Mammary epithelial cell (primary cell): Measurements from ENCODE around the gene USP48.

Experiments used
- CTCF ChIP-seq, 2 donors: IDR thresholded peaks in 1 of 2; conservative IDR thresholded peaks in 1 of 2; 2 replicates each; pipeline ENCODE4 v1.5.1; 2011 to 2012; ENCODE audit warnings: inconsistent platforms in 2 of 2, low read length in 2 of 2, mild to moderate bottlenecking in 2 of 2, control low read depth in 1 of 2, low read depth in 1 of 2; ENCODE audit not compliant: insufficient read depth in 1 of 2; ENCODE audit errors: extremely low read depth in 1 of 2
- EZH2 ChIP-seq: IDR thresholded peaks from 2 replicates; pipeline ENCODE4 v1.6.1; 2012; ENCODE audit warnings: low read length, inconsistent platforms, borderline replicate concordance

GRCh38 chr1:21664806-21665588, 118.0 kb downstream of the USP48 start:
- TF ChIP-seq CTCF (conservative IDR thresholded peaks at IDR 0.05 in 1 of 2, IDR thresholded peaks at IDR 0.05 in 1 of 2; ENCODE audit: extremely low read depth in 1 of 2, insufficient read depth in 1 of 2, low read depth in 1 of 2, low read length in 2 of 2) (no peak), EZH2 (no peak)
